HepG2 (cell line): Measurements from ENCODE around the gene MESD.

Experiments
- CTCF ChIP-seq: sonication (generic); formaldehyde crosslinking; IDR thresholded peaks from 2 replicates; pipeline ENCODE4 v1.5.0; 2020; ENCODE audit warnings: mild to moderate bottlenecking, missing genetic modification reagents, moderate library complexity
- NFE2L1 ChIP-seq: sonication (generic); formaldehyde crosslinking; IDR thresholded peaks from 2 replicates; pipeline ENCODE4 v1.4.0; 2020; ENCODE audit warnings: missing genetic modification reagents, mild to moderate bottlenecking, borderline replicate concordance
- ZNF44 ChIP-seq: sonication (generic); formaldehyde crosslinking; IDR thresholded peaks from 2 replicates; pipeline ENCODE4 v1.5.1; 2020; ENCODE audit warnings: mild to moderate bottlenecking, missing genetic modification reagents
- ZNF567 ChIP-seq: sonication (generic); formaldehyde crosslinking; IDR thresholded peaks from 2 replicates; pipeline ENCODE4 v1.8.1; 2023; ENCODE audit warnings: mild to moderate bottlenecking, missing genetic modification reagents, borderline replicate concordance

GRCh38 chr15:80997692-80998091 is 8.1 kb upstream of the MESD start:
- TF ChIP-seq NFE2L1 (CRISPR knock-in tag) (no peak), ZNF44 (CRISPR knock-in tag) (no peak), ZNF567 (CRISPR knock-in tag) (no peak), CTCF (CRISPR knock-in tag) (no peak)
